Amniotic epithelial cell (primary cell): ENCODE results near the gene LZTFL1.
"Not testable (repeated sequence)": the region's sequence is repeated elsewhere in the genome, so short reads cannot be mapped to it uniquely, and the experiment has no call there.

Source experiments
- DNase-seq: peaks from one replicate; pipeline ENCODE4 v3.0.0-alpha.2; 2010; ENCODE audit warnings: low read depth

LZTFL1 gene

DNA sequence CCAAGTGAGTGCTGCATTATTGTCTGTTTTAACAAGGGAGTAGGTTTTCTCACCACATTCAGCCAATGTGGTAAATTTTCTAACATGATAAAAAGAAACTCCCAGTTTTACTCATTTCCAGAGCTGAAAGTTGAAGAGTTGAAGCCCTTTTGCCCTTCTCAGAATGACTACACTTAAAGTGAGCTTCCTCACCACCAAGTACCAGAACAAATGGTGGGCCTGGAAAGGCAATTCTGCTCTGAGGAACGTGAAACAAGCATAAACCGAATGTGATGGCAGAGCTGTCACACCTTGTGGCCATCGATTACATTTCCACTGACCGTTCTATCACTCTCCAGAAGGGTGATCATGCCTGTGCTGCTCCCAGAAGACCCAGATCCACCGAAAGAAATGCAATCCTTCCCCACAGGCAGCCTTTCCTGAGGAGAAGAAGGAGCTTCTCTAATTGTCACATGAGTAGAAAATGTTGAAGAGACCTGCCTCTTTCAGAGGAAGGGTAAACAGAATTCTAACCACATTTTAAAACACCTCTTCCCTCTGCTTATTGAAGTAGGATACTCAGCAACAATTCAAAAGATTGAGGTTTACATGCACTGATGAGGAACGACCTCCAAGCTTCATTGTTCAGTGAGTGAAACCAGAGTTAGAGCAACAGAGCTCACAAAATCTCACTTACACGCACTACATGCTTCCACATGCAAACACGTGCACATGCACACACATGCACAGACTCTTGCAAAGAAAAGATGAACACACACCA is 23.0 kb upstream of the LZTFL1 start:
- no peak for DNase-seq

DNA sequence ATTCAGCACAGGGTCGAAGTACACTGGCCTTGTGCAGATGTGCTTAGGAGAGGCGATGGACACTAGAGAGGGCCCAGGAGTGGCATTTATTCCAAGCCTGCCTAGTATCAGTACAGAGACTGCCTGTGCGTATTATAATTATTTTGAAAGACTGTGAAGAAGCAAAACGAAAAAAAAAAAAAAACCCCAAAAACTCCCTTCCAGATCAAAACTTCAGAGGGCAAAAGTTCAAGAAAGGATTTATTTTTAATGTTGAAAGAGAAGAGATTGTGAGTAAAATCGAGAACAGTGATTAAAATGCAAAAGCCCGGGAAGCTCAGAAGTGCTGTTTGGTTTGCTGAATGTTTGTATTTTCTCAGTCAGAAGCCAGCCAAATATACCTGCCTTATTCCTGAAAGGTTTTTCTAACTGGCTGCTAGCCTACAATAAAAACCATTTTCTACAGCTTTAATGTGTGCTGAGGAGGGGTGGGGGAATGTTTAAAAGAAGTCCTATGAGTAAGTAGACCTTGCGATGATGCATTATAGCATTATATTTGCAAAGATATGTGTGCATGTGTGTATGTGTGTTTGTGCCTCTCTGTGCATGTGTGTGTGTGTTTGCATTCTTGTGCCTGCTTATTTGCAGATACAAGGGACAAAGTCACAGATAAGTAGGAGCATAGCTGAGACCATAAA is 19.3 kb upstream of the LZTFL1 start:
- no peak for DNase-seq

DNA sequence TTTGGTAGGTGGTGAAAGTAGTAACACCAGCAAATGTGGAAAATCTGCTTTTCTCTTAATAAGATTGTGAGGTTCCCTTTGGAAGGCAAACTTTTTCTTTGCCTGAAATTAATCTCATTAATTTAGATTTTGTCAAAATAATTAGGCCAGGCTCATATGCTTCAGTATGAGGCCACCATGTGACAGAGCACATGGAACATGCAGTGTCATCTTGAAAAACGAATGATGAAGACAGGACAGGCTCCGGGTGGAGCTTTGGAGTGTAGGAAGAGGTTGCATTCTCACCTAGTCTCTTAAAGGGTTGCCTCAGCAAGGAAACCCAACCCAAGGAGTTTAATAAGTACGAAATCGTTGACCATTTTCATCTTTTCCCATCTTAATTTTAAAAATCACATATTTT is 18.6 kb upstream of the LZTFL1 start:
- no peak for DNase-seq

DNA sequence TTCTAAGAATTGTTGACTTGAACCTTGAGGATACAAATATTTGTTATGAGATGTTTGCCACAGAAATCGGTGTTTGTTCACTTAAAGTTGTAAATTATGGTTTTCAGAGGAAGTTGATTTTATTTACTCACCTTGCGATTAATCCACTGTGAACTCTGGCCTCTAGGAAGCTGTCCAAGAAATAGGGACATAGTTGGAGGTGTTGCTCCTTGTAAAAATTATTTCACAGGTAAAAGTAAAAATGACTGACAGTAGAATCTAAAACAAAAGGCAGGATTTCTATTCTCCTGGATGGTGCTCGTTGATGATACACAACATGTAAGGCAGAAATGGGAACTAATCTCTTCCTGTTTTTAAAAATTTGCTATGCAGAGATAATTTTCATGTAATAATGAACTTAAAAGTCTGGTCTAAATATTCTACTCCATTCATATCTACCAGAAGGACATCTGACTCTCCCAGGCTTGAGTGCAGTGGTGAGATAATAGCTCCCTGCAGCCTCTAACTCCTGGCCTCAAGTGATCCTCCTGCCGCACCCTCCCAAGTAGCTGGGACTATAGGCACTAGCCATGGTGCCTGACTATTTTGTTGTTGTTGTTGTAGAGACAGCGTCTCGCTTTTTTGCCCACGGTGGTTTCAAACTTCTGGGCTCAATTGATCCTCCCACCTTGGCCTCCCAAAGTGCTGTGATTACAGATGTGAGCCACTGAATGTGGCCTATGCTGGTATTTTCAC is 17.1 kb upstream of the LZTFL1 start:
- DNase-seq: no peak

DNA sequence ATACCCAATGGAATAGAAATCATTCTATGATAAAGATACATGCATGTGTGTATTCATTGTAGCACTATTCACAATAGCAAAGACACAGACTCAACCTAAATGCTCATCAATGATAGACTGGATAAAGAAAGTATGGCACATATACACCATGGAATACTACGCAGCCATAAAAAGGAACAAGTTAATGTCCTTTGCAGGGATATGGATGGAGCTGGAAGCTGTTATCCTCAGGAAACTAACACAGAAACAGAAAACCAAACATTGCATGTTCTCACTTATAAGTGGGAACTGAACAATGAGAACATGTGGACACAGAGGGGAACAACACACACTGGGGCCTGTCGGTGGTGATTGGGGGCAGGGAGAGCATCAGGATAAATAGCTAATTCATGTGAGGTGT is 15.1 kb upstream of the LZTFL1 start:
- DNase-seq: not testable (repeated sequence)

DNA sequence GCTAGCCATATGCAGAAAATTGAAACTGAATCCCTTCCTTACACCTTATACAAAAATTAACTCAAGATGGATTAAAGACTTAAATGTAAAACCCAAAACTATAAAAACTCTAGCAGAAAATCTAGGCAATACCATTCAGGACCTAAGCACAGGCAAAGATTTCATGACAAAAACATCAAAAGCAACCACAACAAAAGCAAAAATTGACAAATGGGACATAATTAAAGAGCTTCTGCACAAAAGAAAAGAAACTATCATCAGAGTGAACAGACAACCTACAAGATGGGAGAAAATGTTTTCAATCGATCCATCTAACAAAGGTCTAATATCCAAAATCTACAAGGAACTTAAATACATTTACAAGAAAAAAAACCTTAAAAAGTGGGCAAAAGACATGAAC is 14.4 kb upstream of the LZTFL1 start:
- DNase-seq: not testable (repeated sequence)

DNA sequence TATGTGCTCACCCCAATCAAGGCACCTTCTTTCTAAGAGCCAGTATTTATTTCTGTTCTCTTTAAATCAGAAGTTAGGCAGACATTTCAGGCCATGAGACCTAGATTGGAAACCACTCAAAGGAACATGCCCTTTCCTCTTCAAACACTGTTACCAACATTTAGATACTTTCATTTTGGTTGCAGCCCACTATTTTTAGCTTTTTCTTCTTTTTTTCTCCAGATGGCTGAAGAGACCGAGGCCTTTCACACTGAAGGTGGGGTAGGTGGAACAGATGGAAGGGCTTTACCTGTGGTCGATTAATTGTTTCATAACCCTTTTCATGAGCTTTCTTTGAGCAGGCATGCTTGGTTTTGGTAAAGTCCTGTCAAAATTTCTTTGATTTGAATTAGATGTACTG is 10.9 kb upstream of the LZTFL1 start:
- DNase-seq: no peak

DNA sequence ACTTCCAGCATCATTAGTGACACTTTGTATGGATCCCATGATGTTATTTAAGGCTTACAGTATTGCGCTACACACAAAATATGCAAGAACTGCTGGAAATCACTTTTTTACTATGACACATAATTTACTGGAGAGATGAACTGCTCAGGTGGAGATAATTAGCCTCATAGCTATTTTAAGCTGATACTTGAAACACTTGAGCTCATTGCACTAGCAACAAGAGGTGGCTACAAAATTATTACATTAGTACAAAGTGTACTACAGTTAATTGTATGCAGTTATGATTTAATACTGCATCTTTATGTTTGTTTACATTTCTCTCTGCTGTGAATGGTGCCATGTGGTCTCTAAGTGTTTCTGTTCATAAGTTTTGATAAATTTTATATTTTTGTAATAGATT is 6.5 kb upstream of the LZTFL1 start:
- DNase-seq: no peak

DNA sequence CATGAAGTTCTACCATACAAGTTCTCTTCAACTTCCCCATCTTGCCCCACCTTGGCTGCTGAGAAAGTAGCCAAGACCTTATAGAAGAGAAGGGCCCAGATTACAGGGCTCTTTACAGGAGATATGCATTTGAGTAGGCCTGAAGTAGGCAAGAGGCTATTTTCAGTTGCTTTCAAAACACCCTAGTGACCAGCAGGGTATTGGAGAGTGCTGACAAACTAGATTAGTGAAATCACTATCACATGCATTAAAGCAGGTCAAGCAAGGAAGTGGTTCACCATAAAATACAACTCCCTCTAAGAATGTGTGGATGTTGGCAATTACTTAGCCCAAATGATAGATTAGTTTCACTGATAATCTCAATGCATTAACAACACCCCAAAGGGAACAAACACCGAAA is 2.7 kb upstream of the LZTFL1 start:
- no peak for DNase-seq

DNA sequence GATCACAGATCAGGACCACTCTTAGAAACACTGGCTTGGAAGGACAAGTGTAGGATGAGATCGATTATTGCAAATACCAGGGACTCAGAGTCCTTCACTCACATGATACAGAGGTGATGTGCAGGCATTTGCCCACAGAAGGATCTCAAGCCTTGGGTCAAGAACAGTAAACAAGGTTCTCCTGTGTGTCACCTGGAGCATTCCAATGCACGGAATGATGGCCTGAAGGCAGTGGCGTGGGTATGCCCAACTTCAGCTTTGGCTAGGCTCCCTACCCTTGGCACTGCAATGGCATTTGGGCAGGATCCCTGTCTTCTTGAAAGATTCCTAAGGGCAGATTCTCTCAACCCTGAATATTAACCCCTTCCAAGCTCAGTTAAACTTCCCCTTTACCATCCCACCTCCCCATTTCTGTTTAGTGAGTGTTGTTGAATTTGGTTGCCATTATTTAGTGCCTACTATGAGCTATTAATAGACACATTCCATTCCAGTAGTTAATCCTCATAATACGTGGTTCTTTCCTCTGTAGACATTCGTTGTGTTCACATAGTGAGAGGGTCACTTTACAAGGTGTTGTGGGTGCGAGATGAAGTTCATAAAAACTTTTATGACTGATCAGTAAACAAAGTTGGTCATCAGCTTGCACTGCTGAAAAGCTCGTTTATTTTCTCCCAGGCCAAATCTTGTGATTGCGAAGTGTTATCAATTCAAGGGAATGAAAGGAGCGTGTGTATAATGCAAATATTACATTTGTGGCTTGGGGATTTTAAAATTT is 1.1 kb upstream of the LZTFL1 start:
- DNase-seq: no peak

DNA sequence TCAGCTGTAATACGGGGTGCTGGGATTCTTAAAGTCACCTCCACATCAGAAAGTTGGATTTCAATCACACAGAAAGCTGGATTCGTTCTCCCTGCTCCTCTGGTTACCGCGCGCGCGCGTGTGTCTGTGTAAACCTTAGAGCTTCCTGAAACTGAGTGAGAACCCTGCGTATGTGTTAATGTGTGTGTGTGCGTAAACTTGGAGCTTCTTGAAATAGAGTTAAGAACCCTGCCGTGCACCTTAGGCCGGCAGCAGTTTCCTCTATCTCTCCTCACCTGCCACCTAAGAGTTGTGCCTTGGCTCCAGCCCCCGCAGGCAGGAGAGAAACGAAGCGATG is 531 bp downstream of the LZTFL1 start:
- DNase-seq: no peak

DNA sequence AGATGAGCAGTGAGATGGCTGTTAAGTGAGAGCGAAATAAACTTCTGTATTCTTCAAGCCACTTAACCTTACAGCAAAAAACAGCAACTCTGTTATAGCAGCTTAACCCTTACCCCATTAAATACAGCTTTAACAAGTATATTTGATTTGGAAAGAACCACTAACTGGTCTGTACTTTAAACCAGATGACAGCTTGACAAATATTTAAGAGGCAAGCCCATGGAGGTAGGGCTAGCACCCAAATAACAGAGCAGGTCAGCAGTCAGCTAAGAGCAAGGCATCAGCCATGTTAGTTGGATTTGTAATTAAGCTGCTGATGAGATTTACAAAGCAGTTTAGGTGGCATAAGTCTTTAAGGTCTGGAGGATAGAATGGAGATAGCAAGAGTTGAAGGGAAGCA is 3.5 kb downstream of the LZTFL1 start:
- no peak for DNase-seq

DNA sequence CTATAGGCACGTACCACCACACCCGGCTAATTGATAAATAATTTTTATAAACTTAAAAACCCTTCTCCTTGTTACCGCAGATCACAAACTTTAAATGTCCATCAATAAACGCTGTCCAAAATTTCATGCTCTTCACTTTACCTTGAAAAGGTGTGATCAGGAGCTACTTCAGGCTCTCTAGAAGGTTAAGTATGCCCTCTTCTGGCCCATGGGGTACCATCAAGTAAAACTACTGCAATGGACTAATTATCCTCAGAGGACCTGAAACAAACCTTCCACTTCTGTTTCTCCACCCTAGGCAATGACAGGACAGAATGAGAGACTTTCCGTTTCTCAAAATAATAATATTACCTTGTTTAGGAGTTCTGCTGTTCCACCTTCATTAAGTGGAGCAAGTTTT is 9.2 kb downstream of the LZTFL1 start:
- DNase-seq: peak; percentile 12

DNA sequence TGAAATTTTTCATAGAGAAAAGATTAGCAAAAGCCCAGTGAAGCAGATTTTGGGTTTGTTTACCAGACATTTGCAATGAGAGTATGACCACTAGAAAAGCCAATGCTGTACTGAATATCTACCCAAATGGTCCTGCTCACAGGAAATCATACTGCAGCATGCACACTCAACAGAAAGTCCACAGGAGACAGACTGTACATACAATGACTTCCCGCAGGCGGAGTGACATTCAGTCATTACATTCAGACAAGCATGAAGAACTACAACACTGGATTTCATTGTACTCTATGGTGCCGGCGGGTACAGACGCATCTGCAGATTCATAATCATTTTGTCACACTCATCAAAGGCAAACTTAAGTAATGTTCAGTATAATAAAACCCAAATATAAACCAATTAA is 11.8 kb downstream of the LZTFL1 start:
- no peak for DNase-seq

DNA sequence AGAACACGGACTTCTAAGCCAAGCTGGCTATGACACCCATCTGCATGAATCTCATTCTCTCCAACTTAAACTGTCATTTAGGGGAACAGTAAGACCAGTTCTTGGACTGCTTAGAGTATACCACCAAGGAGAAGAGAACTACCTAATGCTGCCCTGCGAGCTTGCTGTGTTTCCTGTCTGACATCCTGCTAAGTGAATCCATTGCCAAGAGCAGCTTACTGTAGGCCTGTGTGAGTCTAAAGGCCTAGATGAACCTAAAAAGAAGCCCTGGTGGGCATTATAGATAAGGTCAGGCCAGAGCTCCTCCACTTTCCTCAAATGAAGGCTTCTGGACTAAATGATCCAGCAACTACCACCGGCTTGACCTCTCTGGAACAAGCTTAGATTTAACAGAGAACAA is 15.0 kb downstream of the LZTFL1 start:
- DNase-seq: no peak

DNA sequence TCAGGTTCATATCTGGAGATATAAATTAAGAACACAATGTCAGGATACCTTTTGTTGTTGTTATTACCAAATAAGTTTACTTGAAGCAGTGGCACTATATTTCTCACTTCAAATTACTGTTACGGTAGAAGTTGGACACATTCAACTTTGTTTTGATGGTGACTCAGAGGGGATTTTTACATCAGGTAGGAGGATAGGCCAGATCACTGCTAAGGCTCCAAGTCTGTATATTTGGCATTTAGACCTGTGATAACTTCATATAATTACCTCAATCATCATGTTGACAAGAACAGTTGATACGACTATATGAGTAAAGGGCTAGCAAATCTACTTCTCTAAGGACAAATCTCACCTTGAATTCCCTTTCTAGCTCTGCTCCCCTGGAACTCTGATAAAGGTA is 15.6 kb downstream of the LZTFL1 start:
- DNase-seq: no peak

DNA sequence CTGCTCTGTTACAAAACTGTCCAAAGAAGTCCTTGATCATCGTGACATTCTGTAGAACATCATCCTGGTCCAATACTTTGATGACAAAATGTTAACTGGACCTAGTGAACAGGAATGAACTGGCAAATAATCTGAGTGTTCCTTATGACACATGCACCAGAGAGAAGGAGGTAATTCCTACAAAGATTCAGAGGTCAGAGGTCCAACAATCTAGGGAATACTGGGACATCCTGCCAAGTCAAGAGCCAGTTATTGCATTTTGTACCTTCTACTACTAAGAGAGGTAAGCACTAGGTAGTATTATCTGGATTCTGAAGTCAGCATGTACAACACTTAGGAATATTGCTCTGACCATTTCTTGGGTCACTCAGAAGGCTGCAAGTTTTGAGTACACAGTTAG is 20.8 kb downstream of the LZTFL1 start:
- no peak for DNase-seq

DNA sequence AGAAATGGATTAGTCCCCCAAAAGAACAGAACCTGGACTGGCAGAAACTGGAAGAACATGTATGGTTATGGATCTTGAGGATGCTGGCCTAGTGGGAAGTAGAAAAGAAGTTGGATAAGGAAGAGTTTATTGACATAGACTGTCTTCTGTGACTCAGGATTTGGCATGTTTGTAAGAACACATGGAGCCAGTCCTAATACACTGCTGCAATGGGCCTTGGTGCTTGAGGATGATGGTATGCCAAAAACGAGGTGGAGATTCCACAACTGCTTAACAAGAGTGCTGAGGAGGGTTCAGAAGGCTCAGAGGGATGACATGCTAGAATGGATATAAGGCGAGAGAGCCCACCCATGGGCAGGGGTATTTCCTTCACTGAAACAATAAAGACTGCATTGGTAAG is 22.4 kb downstream of the LZTFL1 start:
- no peak for DNase-seq

DNA sequence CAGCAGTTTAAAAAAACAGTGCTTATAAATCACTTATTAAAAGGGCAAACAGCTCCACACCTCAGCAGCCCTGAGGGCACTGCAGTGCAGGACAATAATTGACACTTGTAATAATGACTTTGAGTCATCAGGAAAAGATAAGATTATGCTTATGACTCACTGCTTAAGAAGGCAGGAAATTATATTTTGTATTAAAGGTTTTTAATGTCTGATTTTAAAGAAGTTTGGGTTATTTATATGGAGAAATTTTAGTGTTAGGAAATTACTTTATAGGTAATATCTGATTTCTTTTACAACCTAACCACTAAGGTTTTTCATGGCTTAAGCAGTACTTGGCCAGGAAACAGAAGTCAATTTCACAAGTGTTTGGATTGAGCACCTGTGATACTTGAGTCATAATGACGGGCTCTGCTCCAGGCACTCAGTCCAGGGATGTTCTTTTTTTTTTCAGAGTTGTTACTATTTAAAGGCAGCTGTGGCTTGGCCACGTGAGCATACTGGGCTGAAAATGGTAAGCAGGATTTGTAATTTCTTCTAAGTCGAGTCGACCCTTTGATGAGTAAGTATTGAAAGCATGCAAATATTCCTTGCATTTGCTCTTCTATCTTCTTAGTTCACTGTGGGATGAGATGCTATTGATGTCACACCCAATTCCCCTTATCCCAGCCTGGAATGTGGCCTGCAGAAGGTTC is 23.9 kb downstream of the LZTFL1 start:
- peak; percentile 97 for DNase-seq

DNA sequence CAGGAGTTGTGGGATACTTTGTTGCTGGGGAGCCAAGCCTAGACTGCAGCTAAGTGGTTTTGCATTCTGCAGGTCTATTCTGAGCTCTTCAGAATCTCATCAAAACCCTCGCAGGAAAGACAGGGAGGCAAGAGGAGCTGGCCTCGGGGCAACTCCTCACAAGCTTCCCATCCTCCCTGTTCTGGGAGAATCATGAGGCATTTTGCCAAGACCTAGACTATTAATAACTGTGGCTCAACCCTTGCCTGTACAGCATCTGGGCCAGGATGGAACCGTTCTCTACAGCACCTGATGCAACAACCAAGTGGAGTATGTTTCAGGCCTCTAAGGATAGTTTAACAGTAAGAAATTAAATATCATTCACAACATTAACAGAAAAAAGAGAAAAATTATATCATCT is 25.4 kb downstream of the LZTFL1 start:
- peak; percentile 52 for DNase-seq

DNA sequence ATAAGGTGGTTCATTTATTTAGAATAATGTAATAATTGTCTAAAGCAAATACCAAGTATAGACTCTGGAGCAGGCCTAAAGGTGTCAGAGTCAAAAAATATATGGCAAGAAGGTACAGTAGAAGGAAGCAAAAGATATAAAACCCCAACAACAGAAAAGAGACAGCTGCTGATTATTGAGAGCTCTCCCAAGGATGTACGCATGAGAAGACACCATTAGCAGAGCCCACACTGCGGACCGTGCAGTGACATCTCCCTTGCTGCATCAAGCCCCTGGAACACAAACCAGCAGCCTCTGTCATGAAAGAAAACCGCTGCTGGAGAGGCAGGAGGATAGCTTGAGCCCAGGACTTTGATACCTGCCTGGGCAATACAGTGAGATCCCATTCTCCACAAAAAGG is 27.6 kb downstream of the LZTFL1 start:
- DNase-seq: no peak
